Measurements from ENCODE around the gene TM9SF2. TPM values are rescaled to one million over a fixed set of nuclear protein-coding genes. Genes with fewer than 3 reads are reported as not detected.

Gene TM9SF2
- total and polyA plus RNA-seq, 2 of the 4 experiments (the other 2 are of a cell fraction) = 46.1 to 85.5 TPM

DNA sequence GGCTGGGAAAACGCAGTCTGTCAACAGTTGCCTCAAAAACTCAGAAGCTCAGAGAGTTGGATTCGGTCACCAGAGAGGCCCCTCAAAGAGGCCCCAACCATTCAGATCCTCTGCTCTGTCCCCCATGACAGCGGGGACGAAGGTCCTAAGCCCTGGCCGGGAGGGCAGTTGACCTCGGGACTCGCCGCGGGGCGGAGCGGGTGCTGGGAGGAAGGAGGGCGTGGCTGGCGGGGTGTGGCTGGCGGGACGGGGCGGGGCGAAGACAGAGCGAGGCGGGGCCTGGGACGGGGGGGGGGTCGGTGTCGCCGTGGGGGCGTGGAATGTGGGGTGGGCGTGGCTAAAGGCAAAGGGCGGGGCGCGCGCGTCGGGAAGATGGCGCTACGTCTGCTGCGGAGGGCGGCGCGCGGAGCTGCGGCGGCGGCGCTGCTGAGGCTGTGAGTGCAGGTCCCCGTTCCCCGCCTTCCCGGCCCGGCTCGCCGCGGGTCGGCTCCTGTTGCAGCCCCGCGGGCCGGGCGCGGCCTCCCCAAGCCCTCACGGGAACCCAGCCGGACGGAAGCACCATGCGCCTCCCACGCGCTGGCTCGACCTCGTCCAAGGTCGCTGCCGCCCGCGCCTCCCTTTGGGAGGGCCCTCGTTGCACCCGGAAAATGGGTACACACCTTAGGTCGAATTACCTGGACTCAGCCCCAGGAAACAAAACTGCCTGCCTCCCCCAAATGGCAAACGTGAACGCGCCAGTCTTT is 105.2 kb downstream of the TM9SF2 start, which contains the start of gene CLYBL:
Gene CLYBL (plus strand): TSS at position 367 of the 743 bp plus-strand sequence.
- H2AK9ac ChIP-seq (replicated peaks; ENCODE audit: low read depth, low read length, poor library complexity) = peak within 1 kb of the TSS; percentile 84
- peak within 1 kb of the TSS; percentile 79 for H3K23ac ChIP-seq (ENCODE audit: low read depth, low read length)
- peak within 1 kb of the TSS; percentile 47; the same call in 1 of the 2 replicates for H4K91ac ChIP-seq (ENCODE audit: insufficient read depth, low read depth, low read length)
- H3K18ac ChIP-seq (ENCODE audit: low read depth, low read length) = peak within 1 kb of the TSS; percentile 71; the same call in 1 of the 2 replicates
- H3K4me3 ChIP-seq (ENCODE audit: insufficient read depth, low read depth, low read length) = peak within 1 kb of the TSS; percentile 65
- in situ Hi-C loops (cut with MboI; ENCODE audit: low sequenced_read_pairs) = no loop called here
- H2BK20ac ChIP-seq (ENCODE audit: low read depth, low read length) = no peak within 1 kb of the TSS
- H3K79me1 ChIP-seq (ENCODE audit: low read depth in 1 of 2, low read length in 2 of 2) = no peaks in the 10 kb centered on the region
- H3K27me3 ChIP-seq (ENCODE audit: control insufficient read depth, insufficient read depth, low read length) = peaks cover 4% of the 10 kb centered on the region; the same call in 1 of the 2 replicates
- H3K4me1 ChIP-seq (ENCODE audit: control insufficient read depth, insufficient read depth, low read length) = no peaks in the 10 kb centered on the region; the same call in 1 of the 2 replicates
- peak within 1 kb of the TSS; percentile 92 for H3K14ac ChIP-seq (replicated peaks; ENCODE audit: low read depth, low read length)
- H2AK5ac ChIP-seq (ENCODE audit: low read depth, low read length) = 0 out of 2 replicates have a peak within 1 kb of the TSS, but pooled peaks have one; percentile 19
- H3K4ac ChIP-seq (ENCODE audit: low read depth, low read length) = peak within 1 kb of the TSS; percentile 75
- peak within 1 kb of the TSS; percentile 12 for H3K27ac ChIP-seq (ENCODE audit: insufficient read depth, low read length)
- ATAC-seq (ENCODE audit: low read depth) (peak; percentile 97), DNase-seq (peak; percentile 71)
- H2AFZ ChIP-seq (replicated peaks; ENCODE audit: low read length, poor library complexity) = peak within 1 kb of the TSS; percentile 98
- ChIA-PET CTCF (interaction anchor here (1.1 to 1.6 kb wide), 2 partner anchors 11 to 16 kb away, joined by 3 to 6 read pairs; no protein-coding TSS in a partner anchor), POLR2A (ENCODE audit: unreplicated experiment) (no interaction called here)
- H3K4me2 ChIP-seq (ENCODE audit: low read depth, low read length) = peak within 1 kb of the TSS; percentile 99
- peak within 1 kb of the TSS; percentile 59; the same call in 1 of the 2 replicates for H2BK120ac ChIP-seq (ENCODE audit: low read depth, low read length)
- intact Hi-C loops (cut with micrococcal nuclease) = no loop called here
- no peak within 1 kb of the TSS for H3K56ac ChIP-seq (ENCODE audit: extremely low read depth, insufficient read depth, low read length)
- WGBS, 2 experiments (ENCODE audit: extremely low coverage in 2 of 2, insufficient read length in 1 of 2) = 0% methylated on average over 39 of the region's 73 CpGs; no CpG with 5 or more reads in 1 of the 2 experiments
- H3K9ac ChIP-seq (ENCODE audit: low read depth, low read length) = peak within 1 kb of the TSS; percentile 85
- no peaks in the 10 kb centered on the region for H3K9me3 ChIP-seq (ENCODE audit: control insufficient read depth, insufficient read depth, low read length)
- no TSS peak for BruUV-seq (replicated peaks)
- H4K8ac ChIP-seq (ENCODE audit: low read depth in 2 of 2, low read length in 2 of 2) = peak within 1 kb of the TSS; percentile 98 to 99
- no peak within 1 kb of the TSS for H2BK5ac ChIP-seq (ENCODE audit: low read depth, low read length, poor library complexity, severe bottlenecking)
- no peaks in the 10 kb centered on the region for H3K36me3 ChIP-seq (ENCODE audit: control insufficient read depth, insufficient read depth, low read length)
- peak within 1 kb of the TSS; percentile 9 for H4K5ac ChIP-seq (ENCODE audit: low read depth, low read length)
- dilution Hi-C loops (cut with HindIII; ENCODE audit: low sequenced_read_pairs, unreplicated experiment) = no loop called here
- peak; percentile 64; the same call in 1 of the 2 replicates for TF ChIP-seq MAZ (IDR thresholded peaks at IDR 0.05; ENCODE audit: borderline replicate concordance, low read depth, low read length)
- TF ChIP-seq RAD21 (IDR thresholded peaks at IDR 0.05; ENCODE audit: low read length) = no peak
- H4K20me1 ChIP-seq (ENCODE audit: insufficient read depth, low read length) = no peaks in the 10 kb centered on the region
- H2BK15ac ChIP-seq (ENCODE audit: low read depth, low read length) = no peak within 1 kb of the TSS; the same call in 2 of the 3 replicates
- no peaks in the 10 kb centered on the region for H3K9me1 ChIP-seq (ENCODE audit: insufficient read depth, low read length)
